Measurements from ENCODE around the gene NAA15. TPM values are rescaled to one million over a fixed set of nuclear protein-coding genes. Genes with fewer than 3 reads are reported as not detected.

Gene NAA15
- total RNA-seq, 1 donor from 2014 or later: 6.4 TPM

DNA sequence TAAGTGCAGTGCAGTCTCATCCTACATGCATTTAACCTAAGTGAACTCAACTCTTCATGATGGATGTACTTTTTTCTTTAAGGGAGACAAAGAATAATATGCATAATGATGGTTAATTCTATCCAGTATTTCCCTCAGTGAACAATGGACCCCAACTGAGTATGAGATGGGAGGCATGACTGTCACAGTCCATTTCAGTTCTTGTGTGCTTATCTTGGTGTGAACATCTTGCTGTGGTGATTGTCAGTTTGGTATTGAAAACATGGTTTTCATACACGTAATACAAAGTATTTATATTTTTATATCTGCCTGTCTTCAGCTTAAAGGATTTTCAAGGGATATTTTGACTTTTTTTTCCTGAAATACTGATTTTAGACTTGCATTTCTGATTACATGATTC, 72.9 kb downstream of the NAA15 start:
- intact Hi-C loops (cut with DNase I): no loop called here
- no peak overlapping the region for H3K27ac ChIP-seq
- no peak overlapping the region for H3K4me3 ChIP-seq
- TF ChIP-seq, protein P1, sequence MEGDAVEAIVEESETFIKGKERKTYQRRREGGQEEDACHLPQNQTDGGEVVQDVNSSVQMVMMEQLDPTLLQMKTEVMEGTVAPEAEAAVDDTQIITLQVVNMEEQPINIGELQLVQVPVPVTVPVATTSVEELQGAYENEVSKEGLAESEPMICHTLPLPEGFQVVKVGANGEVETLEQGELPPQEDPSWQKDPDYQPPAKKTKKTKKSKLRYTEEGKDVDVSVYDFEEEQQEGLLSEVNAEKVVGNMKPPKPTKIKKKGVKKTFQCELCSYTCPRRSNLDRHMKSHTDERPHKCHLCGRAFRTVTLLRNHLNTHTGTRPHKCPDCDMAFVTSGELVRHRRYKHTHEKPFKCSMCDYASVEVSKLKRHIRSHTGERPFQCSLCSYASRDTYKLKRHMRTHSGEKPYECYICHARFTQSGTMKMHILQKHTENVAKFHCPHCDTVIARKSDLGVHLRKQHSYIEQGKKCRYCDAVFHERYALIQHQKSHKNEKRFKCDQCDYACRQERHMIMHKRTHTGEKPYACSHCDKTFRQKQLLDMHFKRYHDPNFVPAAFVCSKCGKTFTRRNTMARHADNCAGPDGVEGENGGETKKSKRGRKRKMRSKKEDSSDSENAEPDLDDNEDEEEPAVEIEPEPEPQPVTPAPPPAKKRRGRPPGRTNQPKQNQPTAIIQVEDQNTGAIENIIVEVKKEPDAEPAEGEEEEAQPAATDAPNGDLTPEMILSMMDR (IDR thresholded peaks at IDR 0.05): no peak
- peaks cover 25 to 37% of the 10 kb centered on the region in 2 donors for H3K36me3 ChIP-seq
- DNase-seq (ENCODE audit: low spot score in 2 of 2): no peak
- H3K9me3 ChIP-seq: no peaks in the 10 kb centered on the region
- H3K27me3 ChIP-seq: no peaks in the 10 kb centered on the region
- H3K4me1 ChIP-seq: peaks cover 0 to 2% of the 10 kb centered on the region in 2 donors

DNA sequence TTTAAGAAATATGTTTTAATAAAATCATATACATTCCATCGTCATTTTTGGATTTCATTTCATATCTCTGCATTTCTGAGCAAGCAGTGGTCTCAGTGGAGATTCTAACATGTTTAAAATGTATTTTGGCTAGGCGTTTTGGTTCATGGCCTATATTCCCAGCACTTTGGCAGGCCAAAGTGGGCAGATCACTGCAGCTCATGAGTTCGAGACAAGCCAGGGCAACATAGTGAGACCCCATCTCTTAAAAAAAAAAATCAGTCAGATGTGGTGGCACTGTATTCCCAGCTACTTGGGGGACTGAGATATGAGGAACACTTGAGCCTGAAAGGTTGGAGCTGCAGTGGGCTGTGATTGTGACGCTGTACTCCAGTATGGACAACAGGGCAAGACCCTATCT, 85.1 kb downstream of the NAA15 start:
- no peaks in the 10 kb centered on the region for H3K9me3 ChIP-seq
- intact Hi-C loops (cut with DNase I): no loop called here
- no peak for DNase-seq (ENCODE audit: low spot score in 2 of 2)
- TF ChIP-seq, protein P1 (IDR thresholded peaks at IDR 0.05): no peak
- peaks cover 7 to 55% of the 10 kb centered on the region in 2 donors for H3K36me3 ChIP-seq
- no peak overlapping the region for H3K4me3 ChIP-seq
- no peaks in the 10 kb centered on the region for H3K4me1 ChIP-seq
- no peak overlapping the region for H3K27ac ChIP-seq
- no peaks in the 10 kb centered on the region for H3K27me3 ChIP-seq

DNA sequence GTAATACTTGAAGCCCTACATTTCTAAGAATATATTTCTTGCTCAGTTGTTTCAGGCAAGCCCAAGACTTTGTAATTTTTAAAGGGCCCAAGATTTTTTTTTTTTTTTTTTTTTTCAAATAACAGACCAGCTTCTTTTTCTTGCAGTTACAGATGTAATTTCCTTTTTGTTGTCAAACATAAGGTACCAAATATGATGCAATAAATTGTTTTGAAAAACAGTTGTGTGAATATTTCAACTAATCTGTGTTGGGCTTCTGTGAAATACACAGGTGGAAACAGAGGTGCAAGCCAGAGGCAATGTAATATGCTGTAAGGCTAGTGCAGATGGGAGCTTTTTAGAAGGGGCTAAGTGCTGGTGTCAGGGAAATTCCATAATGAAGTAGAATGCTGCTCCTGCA, 87.8 kb downstream of the NAA15 start:
- no peak overlapping the region for H3K4me3 ChIP-seq
- no peaks in the 10 kb centered on the region for H3K4me1 ChIP-seq
- no peaks in the 10 kb centered on the region for H3K9me3 ChIP-seq
- H3K27ac ChIP-seq: no peak overlapping the region
- intact Hi-C loops (cut with DNase I): no loop called here
- peaks cover 9 to 64% of the 10 kb centered on the region in 2 donors for H3K36me3 ChIP-seq
- H3K27me3 ChIP-seq: no peaks in the 10 kb centered on the region
- TF ChIP-seq, protein P1 (IDR thresholded peaks at IDR 0.05): no peak
- DNase-seq (ENCODE audit: low spot score in 2 of 2): no peak

DNA sequence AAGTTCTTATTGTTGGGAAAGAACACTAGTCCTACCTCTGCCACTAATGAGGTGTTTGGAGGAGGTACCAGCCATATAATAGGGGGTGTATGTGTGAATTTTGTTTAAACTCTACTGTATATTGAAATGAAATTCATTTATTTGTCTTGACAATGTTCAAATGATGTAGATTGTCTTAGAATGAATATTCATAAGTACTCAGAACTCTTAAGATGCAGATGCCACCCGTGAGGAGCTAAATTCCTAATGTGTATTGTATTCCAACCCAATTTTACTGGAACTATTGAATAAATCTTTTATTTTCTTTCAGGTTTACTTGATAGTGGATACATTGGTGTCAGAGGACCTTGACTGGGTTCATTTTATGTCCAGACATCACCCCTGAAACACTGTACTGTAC, 88.7 kb downstream of the NAA15 start:
- TF ChIP-seq, protein P1 (IDR thresholded peaks at IDR 0.05): no peak
- intact Hi-C loops (cut with DNase I): no loop called here
- H3K36me3 ChIP-seq: peaks cover 13 to 60% of the 10 kb centered on the region in 2 donors

DNA sequence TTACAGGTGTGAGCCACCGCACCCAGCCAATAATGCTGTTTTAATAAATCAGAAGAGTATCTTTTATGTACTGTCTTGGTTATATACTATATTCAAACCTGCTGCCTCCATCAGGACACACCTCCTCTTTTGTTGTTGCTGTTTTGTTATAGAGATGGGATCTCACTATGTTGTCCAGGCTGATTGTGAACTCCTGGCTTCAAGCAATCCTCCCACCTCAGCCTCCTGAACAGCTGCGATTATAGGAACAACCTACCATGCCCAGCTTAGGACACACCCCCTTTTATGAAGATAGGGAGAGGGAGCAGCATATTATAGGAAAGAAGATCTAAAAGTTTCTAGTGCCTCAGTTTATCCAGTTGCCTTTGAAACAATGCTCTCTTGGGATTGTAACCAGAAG, 90.4 kb downstream of the NAA15 start:
- Histone ChIP-seq H3K4me1 (no peaks in the 10 kb centered on the region), H3K9me3 (no peaks in the 10 kb centered on the region), H3K4me3 (no peak overlapping the region), H3K27ac (no peak overlapping the region), H3K36me3 (peaks cover 9 to 51% of the 10 kb centered on the region in 2 donors), H3K27me3 (no peaks in the 10 kb centered on the region)
- DNase-seq (ENCODE audit: low spot score in 2 of 2): no peak
- intact Hi-C loops (cut with DNase I): no loop called here
- TF ChIP-seq, protein P1 (IDR thresholded peaks at IDR 0.05): no peak

More for the DNA sequence above, 88.7 kb downstream of the NAA15 start:
- Histone ChIP-seq H3K9me3 (no peaks in the 10 kb centered on the region), H3K27ac (no peak overlapping the region), H3K27me3 (no peaks in the 10 kb centered on the region), H3K4me3 (no peak overlapping the region), H3K4me1 (no peaks in the 10 kb centered on the region)
- DNase-seq (ENCODE audit: low spot score in 2 of 2): no peak

DNA sequence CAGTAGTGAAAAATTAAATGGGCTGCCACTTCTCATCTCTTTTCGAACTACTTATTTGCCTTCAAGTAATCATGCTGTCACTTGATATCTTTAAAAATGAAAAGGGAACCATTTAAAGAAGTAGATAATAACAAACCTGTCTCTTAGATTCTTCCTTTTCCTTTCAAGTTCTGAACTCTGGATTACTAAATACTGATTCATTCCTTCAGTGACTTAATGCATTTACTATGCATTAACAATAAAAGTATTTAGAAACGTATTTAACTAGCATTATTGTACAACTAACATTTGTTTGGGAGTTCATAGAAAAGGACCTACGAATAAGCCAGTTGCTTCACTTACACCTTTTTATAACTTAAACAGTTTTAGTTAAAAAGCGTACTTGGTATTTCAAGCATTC, 91.5 kb downstream of the NAA15 start:
- Histone ChIP-seq H3K27ac (no peak overlapping the region), H3K9me3 (no peaks in the 10 kb centered on the region), H3K4me3 (no peak overlapping the region), H3K4me1 (no peaks in the 10 kb centered on the region), H3K27me3 (no peaks in the 10 kb centered on the region), H3K36me3 (peaks cover 6 to 45% of the 10 kb centered on the region in 2 donors)
- no peak for DNase-seq (ENCODE audit: low spot score in 2 of 2)
- TF ChIP-seq, protein P1 (IDR thresholded peaks at IDR 0.05): no peak
- intact Hi-C loops (cut with DNase I): no loop called here

All from ascending aorta (tissue), 2 donors.